PC-9 (cell line): ENCODE data around the gene NKAIN2. TPM values are rescaled to one million over a fixed set of nuclear protein-coding genes. Genes with fewer than 3 reads are reported as not detected.
"Not testable (repeated sequence)": the region's sequence is repeated elsewhere in the genome, so short reads cannot be mapped to it uniquely, and the experiment has no call there.

Experiments used
- BruUV-seq: library from RNA; stranded (reverse); fragments of 400-500 nt; replicated peaks from 2 replicates; lab custom pipeline; 2021; lab: Mats Ljungman, UMichigan
- CTCF ChIA-PET: fragments of 300-600 bp; sonication (Branson Sonifier 250); formaldehyde crosslinking; loops from one replicate; lab custom pipeline; 2022; ENCODE audit warnings: antibody characterized with exemption; lab: Charles Lee
- POLR2A ChIA-PET: fragments of 300-600 bp; sonication (Branson Sonifier 250); formaldehyde crosslinking; loops from one replicate; lab custom pipeline; 2022; ENCODE audit warnings: antibody characterized with exemption; ENCODE audit not compliant: unreplicated experiment; lab: Charles Lee
- DNase-seq, 2 experiments: peaks; one replicate each; pipeline versions ENCODE4 v3.0.0 to v3.0.0-alpha.2; 2015 to 2022; ENCODE audit warnings: mixed read lengths in 1 of 2
- H2AFZ ChIP-seq: fragments of 200-600 bp; sonication (generic); 2 replicates; pipeline ENCODE4 v1.8.1; 2017; ENCODE audit warnings: antibody characterized with exemption
- H3F3A ChIP-seq: fragments of 200-600 bp; sonication (generic); 2 replicates; pipeline ENCODE4 v1.8.1; 2017; ENCODE audit warnings: antibody characterized with exemption, mild to moderate bottlenecking, low read depth; ENCODE audit not compliant: insufficient read depth
- H3K27ac ChIP-seq: fragments of 200-600 bp; sonication (generic); 2 replicates; pipeline ENCODE4 v1.6.1; 2016; ENCODE audit warnings: mixed run types
- H3K27me3 ChIP-seq: fragments of 200-600 bp; sonication (generic); 2 replicates; pipeline ENCODE4 v1.6.1; 2016; ENCODE audit warnings: low read depth, mixed run types; ENCODE audit not compliant: insufficient read depth
- H3K36me3 ChIP-seq: fragments of 200-600 bp; sonication (generic); 2 replicates; pipeline ENCODE4 v1.6.1; 2016; ENCODE audit warnings: low read depth, mixed run types
- H3K4me1 ChIP-seq: fragments of 200-600 bp; sonication (generic); replicated peaks from 2 replicates; pipeline ENCODE4 v1.6.1; 2016; ENCODE audit warnings: mixed run types; ENCODE audit not compliant: insufficient read depth
- H3K4me2 ChIP-seq: fragments of 200-600 bp; sonication (generic); 2 replicates; pipeline ENCODE4 v1.6.1; 2017; ENCODE audit warnings: mixed run types
- H3K4me3 ChIP-seq: fragments of 200-600 bp; sonication (generic); 2 replicates; pipeline ENCODE4 v1.6.1; 2016; ENCODE audit warnings: mixed run types
- H3K79me2 ChIP-seq: fragments of 200-600 bp; sonication (generic); 2 replicates; pipeline ENCODE4 v1.6.1; 2017; ENCODE audit warnings: low read depth, mixed run types
- H3K9me2 ChIP-seq: fragments of 200-600 bp; sonication (generic); 2 replicates; pipeline ENCODE4 v1.8.1; 2017; ENCODE audit warnings: mild to moderate bottlenecking; ENCODE audit not compliant: insufficient read depth
- H3K9me3 ChIP-seq: fragments of 200-600 bp; sonication (generic); 2 replicates; pipeline ENCODE4 v1.8.1; 2016; ENCODE audit warnings: low read depth; ENCODE audit not compliant: insufficient read depth
- H4K20me1 ChIP-seq: fragments of 200-600 bp; sonication (generic); 2 replicates; pipeline ENCODE4 v1.8.1; 2017; ENCODE audit not compliant: insufficient read depth
- CTCF ChIP-seq: fragments of 200-600 bp; sonication (generic); conservative IDR thresholded peaks from 2 replicates; pipeline ENCODE4 v1.6.1; 2017; ENCODE audit warnings: mixed run types, antibody characterized with exemption, mild to moderate bottlenecking, moderate library complexity
- EZH2 ChIP-seq: fragments of 200-600 bp; sonication (generic); IDR thresholded peaks from 2 replicates; pipeline ENCODE4 v1.8.0; 2017; ENCODE audit warnings: antibody characterized with exemption, low read depth
- intact Hi-C: fragments of 100-400 bp; cut with micrococcal nuclease; formaldehyde crosslinking; loops from one replicate; pipeline ENCODE4 v1.10.0; 2022; ENCODE audit not compliant: unreplicated experiment
- total RNA-seq: library from RNA; stranded (reverse); gene quantifications from 2 replicates; pipeline ENCODE4 v1.2.3, GENCODE V29; 2021

Gene NKAIN2
- total RNA-seq, 1 experiment from 2014 or later: not detected

GRCh38 chr6:124234801-124235200, 431.1 kb downstream of the NKAIN2 start:
- no TSS peak for BruUV-seq
- Histone ChIP-seq H3K36me3 (no peaks in the 10 kb centered on the region), H2AFZ (no peak overlapping the region), H4K20me1 (no peaks in the 10 kb centered on the region), H3K79me2 (no peaks in the 10 kb centered on the region), H3K4me3 (no peak overlapping the region), H3K4me2 (no peak overlapping the region), H3K27ac (no peak overlapping the region), H3K9me3 (no peaks in the 10 kb centered on the region), H3K4me1 (no peaks in the 10 kb centered on the region), H3F3A (no peaks in the 10 kb centered on the region), H3K9me2 (no peaks in the 10 kb centered on the region), H3K27me3 (no peaks in the 10 kb centered on the region)
- POLR2A ChIA-PET: no interaction called here
- intact Hi-C loops: no loop called here
- DNase-seq: no peak
- TF ChIP-seq CTCF (no peak), EZH2 (no peak)
- CTCF ChIA-PET: no interaction called here

GRCh38 chr6:124237911-124238310, 434.2 kb downstream of the NKAIN2 start:
- H3K27me3 ChIP-seq: no peaks in the 10 kb centered on the region
- no peak overlapping the region for H3K27ac ChIP-seq
- H3K9me3 ChIP-seq: no peaks in the 10 kb centered on the region; the same call in 1 of the 2 replicates
- TF ChIP-seq CTCF: no peak
- TF ChIP-seq EZH2: no peak
- CTCF ChIA-PET: no interaction called here
- H4K20me1 ChIP-seq: no peaks in the 10 kb centered on the region
- intact Hi-C loops: no loop called here
- H3F3A ChIP-seq: no peaks in the 10 kb centered on the region
- H3K4me2 ChIP-seq: no peak overlapping the region
- H3K4me1 ChIP-seq: no peaks in the 10 kb centered on the region
- no peaks in the 10 kb centered on the region for H3K79me2 ChIP-seq
- H2AFZ ChIP-seq: no peak overlapping the region
- POLR2A ChIA-PET: no interaction called here
- no peak overlapping the region for H3K4me3 ChIP-seq
- H3K36me3 ChIP-seq: no peaks in the 10 kb centered on the region
- DNase-seq: no peak
- BruUV-seq: no TSS peak
- no peaks in the 10 kb centered on the region for H3K9me2 ChIP-seq

- H3F3A ChIP-seq, H3K4me2 ChIP-seq, H3K4me3 ChIP-seq, BruUV-seq, H3K27ac ChIP-seq, POLR2A ChIA-PET, H3K79me2 ChIP-seq, intact Hi-C loops, H2AFZ ChIP-seq, H3K36me3 ChIP-seq, CTCF ChIA-PET, H3K9me2 ChIP-seq, H4K20me1 ChIP-seq, H3K27me3 ChIP-seq, H3K9me3 ChIP-seq, DNase-seq, H3K4me1 ChIP-seq: not testable (repeated sequence)
Observed at GRCh38 chr6:124238408-124238807, 434.7 kb downstream of the NKAIN2 start.
